Activated naive CD4-positive, alpha-beta T cell treated with anti-CD3 and anti-CD28 coated beads, Interleukin-2, amount 10 ng/mL, durations not matched to agents 7 days and 5 days (primary cell): Measurements from ENCODE around the gene GSPT1.
"Not testable (repeated sequence)": the region's sequence is repeated elsewhere in the genome, so short reads cannot be mapped to it uniquely, and the experiment has no call there.

ENCODE experiments used
- CTCF ChIA-PET: fragments of 350-600 bp; sonication (Branson Sonifier 250); formaldehyde crosslinking; loops from one replicate; lab custom pipeline; 2021; ENCODE audit warnings: antibody characterized with exemption; lab: Charles Lee
- DNase-seq: peaks from one replicate; pipeline ENCODE4 v3.0.0-alpha.2; 2020
- H3K27ac Mint-ChIP-seq: one replicate; pipeline ENCODE4 v1.8.0; 2021; ENCODE audit warnings: mild to moderate bottlenecking, moderate library complexity, mixed read lengths
- H3K27me3 Mint-ChIP-seq: one replicate; pipeline ENCODE4 v1.8.0; 2021; ENCODE audit warnings: mild to moderate bottlenecking, mixed read lengths
- H3K36me3 Mint-ChIP-seq: one replicate; pipeline ENCODE4 v1.8.0; 2021; ENCODE audit warnings: mixed read lengths
- H3K4me1 Mint-ChIP-seq: one replicate; pipeline ENCODE4 v1.8.0; 2021; ENCODE audit warnings: mixed read lengths
- H3K4me3 Mint-ChIP-seq: one replicate; pipeline ENCODE4 v1.8.0; 2021; ENCODE audit warnings: mild to moderate bottlenecking, moderate library complexity, mixed read lengths
- H3K9me3 Mint-ChIP-seq: one replicate; pipeline ENCODE4 v1.8.0; 2021; ENCODE audit warnings: mixed read lengths

GSPT1 gene

GRCh38 chr16:11941945-11942344 is 26.2 kb upstream of the GSPT1 start, which contains the start of gene NPIPB2:
TSS of gene NPIPB2 (minus strand) at chr16:11942045. CDS start at chr16:11942045, 0 bp downstream.
- H3K4me3 Mint-ChIP-seq, DNase-seq, CTCF ChIA-PET, H3K27ac Mint-ChIP-seq, H3K9me3 Mint-ChIP-seq, H3K27me3 Mint-ChIP-seq, H3K4me1 Mint-ChIP-seq, H3K36me3 Mint-ChIP-seq: not testable (repeated sequence)

GRCh38 chr16:11927350-11927749 is 11.6 kb upstream of the GSPT1 start:
- CTCF ChIA-PET, DNase-seq, H3K4me1 Mint-ChIP-seq, H3K9me3 Mint-ChIP-seq, H3K4me3 Mint-ChIP-seq, H3K27me3 Mint-ChIP-seq, H3K36me3 Mint-ChIP-seq, H3K27ac Mint-ChIP-seq: not testable (repeated sequence)

- H3K27me3 Mint-ChIP-seq, result peaks cover 28% of the 10 kb centered on the region
- H3K4me1 Mint-ChIP-seq, CTCF ChIA-PET, DNase-seq, H3K4me3 Mint-ChIP-seq, H3K9me3 Mint-ChIP-seq, H3K36me3 Mint-ChIP-seq, H3K27ac Mint-ChIP-seq: not testable (repeated sequence)
These were observed 8.3 kb upstream of the GSPT1 start for GRCh38 chr16:11924046-11924445.

GRCh38 chr16:11916524-11917285 is 949 bp upstream of the GSPT1 start:
- DNase-seq, result no peak
- Mint-ChIP-seq H3K36me3 (peaks cover 15% of the 10 kb centered on the region), H3K27me3 (peaks cover 22% of the 10 kb centered on the region), H3K27ac (peak overlapping the region; percentile 96), H3K4me1 (peaks cover 29% of the 10 kb centered on the region), H3K9me3 (no peaks in the 10 kb centered on the region), H3K4me3 (peak overlapping the region; percentile 92)
- CTCF ChIA-PET, result interaction anchor here (0.7 kb wide), 1 partner anchor 56 kb away, joined by 3 read pairs; no protein-coding TSS in a partner anchor

DNA sequence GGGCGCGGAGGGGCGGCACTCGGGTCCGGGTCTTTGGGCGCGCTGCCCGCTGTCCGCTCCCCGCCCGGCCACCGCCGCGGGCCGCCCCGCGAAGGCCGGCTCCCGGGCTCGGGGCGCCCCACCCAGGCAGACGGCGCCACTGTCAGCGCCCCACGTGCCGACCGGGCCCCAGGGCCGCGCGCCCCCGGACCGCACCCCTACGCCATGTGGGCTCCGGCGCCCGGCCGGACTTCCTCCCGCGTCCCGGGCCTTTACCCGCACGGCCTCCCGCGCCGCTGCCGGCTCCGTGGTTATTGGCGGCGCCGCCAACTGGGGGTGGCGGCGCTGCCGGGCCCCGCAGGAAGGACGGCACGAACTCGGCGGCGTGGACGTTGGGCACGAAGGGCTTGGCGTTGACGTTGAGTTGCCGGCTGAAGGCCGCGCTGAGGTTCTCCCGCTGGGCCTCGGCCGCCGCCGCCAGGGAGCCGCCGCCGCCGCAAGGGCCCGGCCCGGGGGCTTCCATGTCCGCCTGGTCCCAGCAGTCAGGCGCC is 577 bp downstream of the GSPT1 start:
- H3K27ac Mint-ChIP-seq, result peak overlapping the region; percentile 96
- H3K4me3 Mint-ChIP-seq, result peak overlapping the region; percentile 92
- peaks cover 12% of the 10 kb centered on the region for H3K27me3 Mint-ChIP-seq
- CTCF ChIA-PET, result no interaction called here
- DNase-seq, result peak; percentile 58
- no peaks in the 10 kb centered on the region for H3K9me3 Mint-ChIP-seq
- H3K4me1 Mint-ChIP-seq, result peaks cover 40% of the 10 kb centered on the region
- peaks cover 15% of the 10 kb centered on the region for H3K36me3 Mint-ChIP-seq

GRCh38 chr16:11914210-11915113 is 1.3 kb downstream of the GSPT1 start:
- Mint-ChIP-seq H3K9me3 (no peaks in the 10 kb centered on the region), H3K27me3 (peaks cover 5% of the 10 kb centered on the region), H3K27ac (peak overlapping the region; percentile 94), H3K36me3 (peaks cover 15% of the 10 kb centered on the region), H3K4me1 (peaks cover 45% of the 10 kb centered on the region), H3K4me3 (peak overlapping the region; percentile 89)
- CTCF ChIA-PET, result interaction anchor here (1.0 kb wide), 1 partner anchor 11 kb away, joined by 3 read pairs; no protein-coding TSS in a partner anchor
- DNase-seq, result peak; percentile 53

DNA sequence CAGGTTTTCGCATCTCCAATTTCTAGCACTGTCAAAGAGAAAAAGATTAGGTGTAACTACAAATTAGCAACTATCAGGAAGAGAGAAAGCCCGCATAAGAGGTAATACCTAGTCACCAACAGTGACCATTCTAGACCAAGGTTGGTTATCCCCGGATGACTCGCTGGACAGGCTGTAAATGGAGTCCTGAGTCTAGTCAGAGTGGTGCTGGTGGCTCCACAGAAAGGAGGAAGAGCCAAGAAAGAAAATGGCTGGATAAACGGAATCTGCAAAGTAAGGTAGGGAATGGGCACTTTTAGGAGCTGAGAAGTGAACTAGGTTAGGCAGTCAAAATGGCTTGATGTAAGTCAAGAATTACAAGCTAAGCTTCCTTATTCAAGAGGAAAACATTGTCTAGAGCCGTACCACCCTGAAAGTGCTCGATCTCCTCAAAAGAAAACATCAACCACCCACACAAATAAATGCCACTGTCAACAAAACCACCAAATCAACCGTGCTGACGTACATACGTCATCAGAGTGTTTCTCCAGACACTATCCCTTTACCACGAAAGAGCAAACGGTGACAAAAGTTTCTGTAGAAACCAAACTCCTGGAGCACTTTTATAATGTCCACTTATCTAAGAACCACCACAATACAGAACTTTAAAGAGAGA is 2.2 kb downstream of the GSPT1 start:
- H3K36me3 Mint-ChIP-seq, result peaks cover 15% of the 10 kb centered on the region
- peak overlapping the region; percentile 89 for H3K4me3 Mint-ChIP-seq
- H3K4me1 Mint-ChIP-seq, result peaks cover 51% of the 10 kb centered on the region
- peak overlapping the region; percentile 94 for H3K27ac Mint-ChIP-seq
- peaks cover 5% of the 10 kb centered on the region for H3K27me3 Mint-ChIP-seq
- CTCF ChIA-PET, result interaction anchor here (1.0 kb wide), 1 partner anchor 10 kb away, joined by 3 read pairs; no protein-coding TSS in a partner anchor
- H3K9me3 Mint-ChIP-seq, result no peaks in the 10 kb centered on the region
- DNase-seq, result peak; percentile 39

DNA sequence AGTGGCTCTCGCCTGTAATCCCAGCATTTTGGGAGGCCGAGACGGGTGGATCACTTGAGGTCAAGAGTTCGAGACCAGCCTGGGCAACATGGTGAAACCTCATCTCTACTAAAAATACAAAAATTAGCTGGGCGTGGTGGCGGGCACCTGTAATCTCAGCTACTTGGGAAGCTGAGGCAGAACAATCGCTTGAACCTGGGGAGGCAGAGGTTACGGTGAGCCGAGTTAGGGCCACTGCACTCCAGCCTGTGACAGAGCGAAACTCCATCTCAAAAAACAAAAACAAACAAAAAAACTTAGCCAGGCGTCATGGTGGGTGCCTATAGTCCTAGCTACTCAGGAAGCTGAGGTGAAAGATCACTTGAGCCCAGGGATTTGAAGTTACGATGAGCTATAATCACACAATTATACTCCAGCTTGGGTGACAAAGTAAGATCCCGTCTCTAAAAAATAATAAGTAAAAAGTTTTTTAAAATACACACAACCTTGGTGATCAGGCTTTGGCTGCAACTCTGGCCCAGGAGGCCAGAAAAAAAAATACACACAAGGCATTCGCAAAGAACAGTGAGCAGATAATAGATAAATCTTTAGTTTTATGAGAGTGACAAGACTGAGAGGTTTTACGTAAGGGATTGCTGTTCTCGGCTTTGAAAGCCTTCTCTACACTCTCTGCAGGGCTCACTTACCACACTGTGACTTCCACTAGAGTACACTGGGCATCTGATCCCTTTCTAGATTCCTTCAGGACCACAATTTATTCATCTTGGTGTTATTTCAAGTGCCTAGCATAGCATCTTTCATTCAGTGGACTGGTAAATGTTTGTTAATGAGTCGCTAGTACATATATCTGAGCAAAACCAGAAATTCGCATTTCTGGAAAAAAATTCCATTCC is 5.9 kb downstream of the GSPT1 start:
- Mint-ChIP-seq H3K27me3 (no peaks in the 10 kb centered on the region), H3K4me3 (no peak overlapping the region), H3K4me1 (peaks cover 53% of the 10 kb centered on the region), H3K27ac (peak overlapping the region; percentile 38), H3K36me3 (peaks cover 27% of the 10 kb centered on the region), H3K9me3 (no peaks in the 10 kb centered on the region)
- CTCF ChIA-PET, result interaction anchor here (0.9 kb wide), 1 partner anchor 159 kb away, joined by 4 read pairs; no protein-coding TSS in a partner anchor
- DNase-seq, result no peak

DNA sequence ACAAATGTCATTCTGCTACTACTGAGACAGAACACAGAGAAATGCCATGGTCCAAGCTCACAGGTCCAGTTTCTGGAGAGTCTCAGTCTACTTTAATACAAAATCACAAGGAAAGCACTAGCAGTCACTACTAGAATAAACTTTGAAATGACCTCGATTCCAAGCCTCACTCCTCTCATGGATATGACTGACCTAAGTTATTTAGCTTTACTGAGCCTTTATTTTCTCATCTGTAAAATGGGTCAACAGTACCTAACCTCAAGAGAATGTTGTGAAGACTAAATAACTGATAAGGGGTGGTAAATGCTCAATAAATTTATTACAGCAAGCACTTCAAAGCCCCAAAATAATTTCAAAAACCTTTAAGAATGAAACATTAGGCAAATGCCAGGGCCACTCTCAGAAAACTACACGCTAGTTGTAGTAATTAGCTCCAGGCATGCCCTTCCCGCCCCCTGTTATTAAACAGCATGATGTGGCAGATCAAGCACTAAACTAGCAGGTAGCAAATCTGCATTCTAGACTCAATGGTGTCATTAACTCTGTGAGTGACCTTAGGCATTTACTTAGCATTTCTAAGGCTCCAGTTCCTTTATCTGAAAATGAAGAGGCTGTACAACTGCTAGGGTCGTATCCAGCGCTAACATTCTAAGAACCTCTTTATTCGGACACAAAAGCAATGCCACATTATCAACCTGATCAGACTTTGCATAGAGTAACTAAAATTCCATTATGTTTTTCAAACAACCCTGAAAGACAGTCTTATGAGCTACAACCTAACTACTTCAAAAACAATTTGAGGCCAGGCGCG is 8.4 kb downstream of the GSPT1 start:
- CTCF ChIA-PET, result no interaction called here
- Mint-ChIP-seq H3K9me3 (no peaks in the 10 kb centered on the region), H3K36me3 (peaks cover 21% of the 10 kb centered on the region), H3K27ac (no peak overlapping the region), H3K4me1 (peaks cover 34% of the 10 kb centered on the region), H3K4me3 (no peak overlapping the region), H3K27me3 (no peaks in the 10 kb centered on the region)
- no peak for DNase-seq

GRCh38 chr16:11903906-11904305 is 11.8 kb downstream of the GSPT1 start:
- H3K27ac Mint-ChIP-seq, result no peak overlapping the region
- CTCF ChIA-PET, result interaction anchor here (0.7 kb wide), 1 partner anchor 10 kb away, joined by 3 read pairs; no protein-coding TSS in a partner anchor
- H3K4me3 Mint-ChIP-seq, result no peak overlapping the region
- H3K36me3 Mint-ChIP-seq, result peaks cover 24% of the 10 kb centered on the region
- no peaks in the 10 kb centered on the region for H3K9me3 Mint-ChIP-seq
- H3K27me3 Mint-ChIP-seq, result no peaks in the 10 kb centered on the region
- no peak for DNase-seq
- H3K4me1 Mint-ChIP-seq, result peaks cover 24% of the 10 kb centered on the region

- H3K27ac Mint-ChIP-seq, result no peak overlapping the region
- H3K4me1 Mint-ChIP-seq, result peaks cover 27% of the 10 kb centered on the region
- no peaks in the 10 kb centered on the region for H3K27me3 Mint-ChIP-seq
- H3K36me3 Mint-ChIP-seq, result peaks cover 26% of the 10 kb centered on the region
- H3K4me3 Mint-ChIP-seq, result no peak overlapping the region
- CTCF ChIA-PET, result no interaction called here
- H3K9me3 Mint-ChIP-seq, result no peaks in the 10 kb centered on the region
- DNase-seq, result no peak
These were observed 14.7 kb downstream of the GSPT1 start for GRCh38 chr16:11901091-11901490.

DNA sequence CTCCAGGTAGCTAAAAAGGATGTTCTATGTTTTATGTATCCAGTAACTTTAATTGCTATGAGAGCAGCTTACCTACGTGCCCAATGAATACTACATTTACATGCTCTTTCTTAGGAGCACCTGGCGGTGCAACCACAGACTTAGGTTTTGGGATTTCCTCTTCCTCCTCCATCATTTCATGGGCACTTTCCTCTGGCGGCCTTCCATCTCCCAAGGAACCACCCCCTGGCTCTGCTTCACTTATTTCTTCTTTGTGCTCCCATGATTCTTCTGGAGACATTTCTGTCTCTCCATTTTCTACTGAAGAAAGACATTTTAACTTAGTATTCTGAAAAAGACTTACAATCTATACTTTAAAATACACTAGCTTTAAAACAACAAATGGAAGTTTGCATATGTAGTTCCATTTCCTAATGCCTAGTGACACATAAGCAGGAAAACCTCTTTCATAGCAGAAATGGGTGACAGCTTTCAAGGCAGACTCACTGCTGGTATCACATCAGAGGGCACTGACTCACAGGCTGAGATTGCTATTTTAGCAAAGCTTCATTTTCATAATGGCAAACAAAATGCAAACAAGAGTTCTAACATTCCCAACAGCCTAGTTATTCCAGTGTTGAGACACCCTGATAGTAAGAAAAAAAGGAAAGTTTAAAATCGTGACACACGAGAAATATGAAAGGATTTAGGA is 19.1 kb downstream of the GSPT1 start:
- H3K27ac Mint-ChIP-seq, result no peak overlapping the region
- no peaks in the 10 kb centered on the region for H3K27me3 Mint-ChIP-seq
- H3K36me3 Mint-ChIP-seq, result peaks cover 33% of the 10 kb centered on the region
- no peaks in the 10 kb centered on the region for H3K9me3 Mint-ChIP-seq
- no peak overlapping the region for H3K4me3 Mint-ChIP-seq
- peaks cover 26% of the 10 kb centered on the region for H3K4me1 Mint-ChIP-seq
- CTCF ChIA-PET, result interaction anchor here (1.1 to 1.8 kb wide), 2 partner anchors 20 to 171 kb away, joined by 4 to 5 read pairs; no protein-coding TSS in a partner anchor
- DNase-seq, result no peak
